ENCODE measurements around the gene DHFR2. TPM values are rescaled to one million over a fixed set of nuclear protein-coding genes. Genes with fewer than 3 reads are reported as not detected.

DHFR2 gene
- total RNA-seq, 1 experiment from 2014 or later, result 3.4 TPM

- no peak overlapping the region for H3K4me3 ChIP-seq
- no peaks in the 10 kb centered on the region for H3K4me1 ChIP-seq
- DNase-seq, result no peak
- no peaks in the 10 kb centered on the region for H3K27me3 ChIP-seq
- no peaks in the 10 kb centered on the region for H3K9me3 ChIP-seq (replicated peaks)
- H3K36me3 ChIP-seq, result no peaks in the 10 kb centered on the region; the same call in 1 of the 2 replicates
- no peak overlapping the region for H3K27ac ChIP-seq
Observed at GRCh38 chr3:94076055-94076454, 13.3 kb upstream of the DHFR2 start.

- DNase-seq, result peak in 1 of 2 experiments; percentile 37
Observed at GRCh38 chr3:94071713-94072284, 9.1 kb upstream of the DHFR2 start.

GRCh38 chr3:94070341-94070911, 7.7 kb upstream of the DHFR2 start:
- H3K4me1 ChIP-seq, result no peaks in the 10 kb centered on the region
- no peaks in the 10 kb centered on the region for H3K9me3 ChIP-seq (replicated peaks)
- no peak overlapping the region for H3K27ac ChIP-seq
- no peak for DNase-seq
- H3K4me3 ChIP-seq, result no peak overlapping the region
- peaks cover 2% of the 10 kb centered on the region; the same call in 1 of the 2 replicates for H3K36me3 ChIP-seq
- H3K27me3 ChIP-seq, result no peaks in the 10 kb centered on the region

More at GRCh38 chr3:94071713-94072284, 9.1 kb upstream of the DHFR2 start:
- Histone ChIP-seq H3K27ac (no peak overlapping the region), H3K4me1 (no peaks in the 10 kb centered on the region), H3K4me3 (no peak overlapping the region), H3K36me3 (peaks cover 2% of the 10 kb centered on the region), H3K9me3 (replicated peaks) (no peaks in the 10 kb centered on the region), H3K27me3 (no peaks in the 10 kb centered on the region)

GRCh38 chr3:94069194-94069813, 6.6 kb upstream of the DHFR2 start:
- no peaks in the 10 kb centered on the region for H3K9me3 ChIP-seq (replicated peaks)
- H3K4me1 ChIP-seq, result no peaks in the 10 kb centered on the region
- no peak overlapping the region for H3K27ac ChIP-seq
- peaks cover 2% of the 10 kb centered on the region; the same call in 1 of the 2 replicates for H3K36me3 ChIP-seq
- peak in 1 of 2 experiments; percentile 41 for DNase-seq
- no peak overlapping the region for H3K4me3 ChIP-seq
- no peaks in the 10 kb centered on the region for H3K27me3 ChIP-seq

- no peaks in the 10 kb centered on the region for H3K27me3 ChIP-seq
- H3K27ac ChIP-seq, result no peak overlapping the region
- DNase-seq, result no peak
- H3K36me3 ChIP-seq, result peaks cover 2% of the 10 kb centered on the region; the same call in 1 of the 2 replicates
- no peaks in the 10 kb centered on the region for H3K4me1 ChIP-seq
- H3K9me3 ChIP-seq (replicated peaks), result no peaks in the 10 kb centered on the region
- no peak overlapping the region for H3K4me3 ChIP-seq
Observed at GRCh38 chr3:94066506-94067500, 4.1 kb upstream of the DHFR2 start.

GRCh38 chr3:94065819-94066480, 3.2 kb upstream of the DHFR2 start:
- Histone ChIP-seq H3K4me1 (no peaks in the 10 kb centered on the region), H3K9me3 (replicated peaks) (no peaks in the 10 kb centered on the region), H3K36me3 (peaks cover 2% of the 10 kb centered on the region; the same call in 1 of the 2 replicates), H3K27me3 (no peaks in the 10 kb centered on the region), H3K27ac (no peak overlapping the region), H3K4me3 (no peak overlapping the region)
- DNase-seq, result no peak

GRCh38 chr3:94065122-94065521, 2.4 kb upstream of the DHFR2 start:
- H3K9me3 ChIP-seq (replicated peaks), result no peaks in the 10 kb centered on the region
- no peaks in the 10 kb centered on the region for H3K27me3 ChIP-seq
- no peak overlapping the region for H3K27ac ChIP-seq
- no peaks in the 10 kb centered on the region for H3K4me1 ChIP-seq
- H3K4me3 ChIP-seq, result no peak overlapping the region
- H3K36me3 ChIP-seq, result peaks cover 2% of the 10 kb centered on the region; the same call in 1 of the 2 replicates
- no peak for DNase-seq

- H3K9me3 ChIP-seq (replicated peaks), result no peaks in the 10 kb centered on the region
- peaks cover 2% of the 10 kb centered on the region; the same call in 1 of the 2 replicates for H3K36me3 ChIP-seq
- no peaks in the 10 kb centered on the region for H3K27me3 ChIP-seq
- no peak for DNase-seq
- H3K27ac ChIP-seq, result no peak overlapping the region
- H3K4me3 ChIP-seq, result no peak overlapping the region
- H3K4me1 ChIP-seq, result no peaks in the 10 kb centered on the region
Observed at GRCh38 chr3:94064243-94064860, 1.6 kb upstream of the DHFR2 start.

GRCh38 chr3:94063496-94064119, 892 bp upstream of the DHFR2 start:
- peak in 1 of 2 experiments; percentile 38 for DNase-seq
- H3K4me3 ChIP-seq, result peak overlapping the region; percentile 83
- no peaks in the 10 kb centered on the region for H3K27me3 ChIP-seq
- peak overlapping the region; percentile 91 for H3K27ac ChIP-seq
- H3K36me3 ChIP-seq, result peaks cover 2% of the 10 kb centered on the region; the same call in 1 of the 2 replicates
- H3K4me1 ChIP-seq, result no peaks in the 10 kb centered on the region
- no peaks in the 10 kb centered on the region for H3K9me3 ChIP-seq (replicated peaks)

- no peak for DNase-seq
- H3K36me3 ChIP-seq, result no peaks in the 10 kb centered on the region
- H3K9me3 ChIP-seq (replicated peaks), result no peaks in the 10 kb centered on the region
- H3K4me1 ChIP-seq, result no peaks in the 10 kb centered on the region
- H3K27ac ChIP-seq, result no peak overlapping the region
- no peak overlapping the region for H3K4me3 ChIP-seq
- no peaks in the 10 kb centered on the region for H3K27me3 ChIP-seq
Observed at GRCh38 chr3:94061297-94061696, 1.4 kb downstream of the DHFR2 start.

GRCh38 chr3:94050546-94050945, 12.2 kb downstream of the DHFR2 start:
- H3K9me3 ChIP-seq (replicated peaks), result no peaks in the 10 kb centered on the region
- no peak overlapping the region for H3K4me3 ChIP-seq
- H3K27me3 ChIP-seq, result no peaks in the 10 kb centered on the region
- no peaks in the 10 kb centered on the region; the same call in 1 of the 2 replicates for H3K4me1 ChIP-seq
- H3K27ac ChIP-seq, result no peak overlapping the region
- H3K36me3 ChIP-seq, result peaks cover 34% of the 10 kb centered on the region
- no peak for DNase-seq

- peaks cover 36% of the 10 kb centered on the region for H3K36me3 ChIP-seq
- no peak overlapping the region for H3K27ac ChIP-seq
- no peaks in the 10 kb centered on the region; the same call in 1 of the 2 replicates for H3K4me1 ChIP-seq
- no peaks in the 10 kb centered on the region for H3K9me3 ChIP-seq (replicated peaks)
- no peaks in the 10 kb centered on the region for H3K27me3 ChIP-seq
- DNase-seq, result no peak
- no peak overlapping the region for H3K4me3 ChIP-seq
Observed at GRCh38 chr3:94049267-94049666, 13.4 kb downstream of the DHFR2 start.

- no peak for DNase-seq
- no peaks in the 10 kb centered on the region for H3K27me3 ChIP-seq
- H3K27ac ChIP-seq, result no peak overlapping the region
- H3K9me3 ChIP-seq (replicated peaks), result no peaks in the 10 kb centered on the region
- H3K4me1 ChIP-seq, result no peaks in the 10 kb centered on the region; the same call in 1 of the 2 replicates
- no peak overlapping the region for H3K4me3 ChIP-seq
- peaks cover 41% of the 10 kb centered on the region for H3K36me3 ChIP-seq
Observed at GRCh38 chr3:94046533-94046932, 16.2 kb downstream of the DHFR2 start.
